CD4-positive, alpha-beta T cell (primary cell): ENCODE data around the gene KCNJ5. TPM values are rescaled to one million over a fixed set of nuclear protein-coding genes. Genes with fewer than 3 reads are reported as not detected.

Source experiments
- ATAC-seq: fragments of 200-7000 bp; cut with Tn5 transposase; one replicate; pipeline ENCODE4 v1.10.0; 2022; ENCODE audit warnings: mild to moderate bottlenecking; ENCODE audit not compliant: poor library complexity
- CTCF ChIA-PET: fragments of 350-600 bp; sonication (Branson Sonifier 250); formaldehyde crosslinking; loops from one replicate; lab custom pipeline; 2021; ENCODE audit warnings: antibody characterized with exemption, inconsistent platforms; lab: Charles Lee
- POLR2A ChIA-PET: fragments of 350-600 bp; sonication (Branson Sonifier 250); formaldehyde crosslinking; loops from one replicate; lab custom pipeline; 2021; ENCODE audit warnings: antibody characterized with exemption, inconsistent platforms; lab: Charles Lee
- DNase-seq, 14 experiments: peaks; one replicate each; pipeline ENCODE4 v3.0.0-alpha.2; 2013 to 2020; ENCODE audit warnings: mixed read lengths in 2 of 14
- H3K27ac ChIP-seq, 2 donors: one replicate each; pipeline versions ENCODE4 v1.5.1 to v1.7.0; 2013; ENCODE audit warnings: low read length in 2 of 2, low read depth in 1 of 2, mild to moderate bottlenecking in 1 of 2
- H3K27me3 ChIP-seq, 2 experiments: 1 replicate in 1 of 2; 2 replicates in 1 of 2; pipeline versions ENCODE4 v1.6.1 to v1.7.0; 2013; ENCODE audit warnings: low read length in 2 of 2, control low read depth in 1 of 2, mild to moderate bottlenecking in 1 of 2, moderate library complexity in 1 of 2; ENCODE audit not compliant: insufficient read depth in 2 of 2, control insufficient read depth in 1 of 2
- H3K36me3 ChIP-seq: one replicate; pipeline ENCODE4 v1.6.1; 2013; ENCODE audit warnings: low read length, control low read depth; ENCODE audit not compliant: insufficient read depth
- H3K4me1 ChIP-seq: one replicate; pipeline ENCODE4 v1.6.1; 2013; ENCODE audit warnings: low read length, control low read depth; ENCODE audit not compliant: insufficient read depth
- H3K4me3 ChIP-seq: one replicate; pipeline ENCODE4 v1.5.1; 2013; ENCODE audit warnings: mild to moderate bottlenecking, low read length, moderate library complexity
- H3K9me3 ChIP-seq, 2 experiments: 1 replicate in 1 of 2; 2 replicates in 1 of 2; pipeline versions ENCODE4 v1.6.1 to v1.7.0; 2013; ENCODE audit warnings: low read length in 2 of 2, mild to moderate bottlenecking in 2 of 2, control low read depth in 1 of 2, moderate library complexity in 1 of 2; ENCODE audit not compliant: control insufficient read depth in 1 of 2, insufficient read depth in 1 of 2
- H3K27ac Mint-ChIP-seq: one replicate; pipeline ENCODE4 v1.8.0; 2020; ENCODE audit warnings: mixed read lengths
- H3K27me3 Mint-ChIP-seq: one replicate; pipeline ENCODE4 v1.8.0; 2021; ENCODE audit warnings: mixed read lengths
- H3K36me3 Mint-ChIP-seq: one replicate; pipeline ENCODE4 v1.8.0; 2021; ENCODE audit warnings: low read depth, mixed read lengths
- H3K4me1 Mint-ChIP-seq: one replicate; pipeline ENCODE4 v1.8.0; 2021; ENCODE audit warnings: low read depth, mixed read lengths
- H3K4me3 Mint-ChIP-seq: one replicate; pipeline ENCODE4 v1.8.0; 2020; ENCODE audit warnings: mild to moderate bottlenecking, mixed read lengths
- H3K9me3 Mint-ChIP-seq: one replicate; pipeline ENCODE4 v1.8.0; 2020; ENCODE audit warnings: mixed read lengths
- intact Hi-C, 2 experiments: fragments of 100-400 bp; cut with DNase I in 1 of 2; cut with micrococcal nuclease in 1 of 2; formaldehyde crosslinking; loops; one replicate each; pipeline versions ENCODE4 v1.15.1 to v1.9.0; 2023 to 2025; cut with DNase I, micrococcal nuclease
- total RNA-seq, 174 experiments: library from RNA in 2 of 174; stranded (reverse) in 2 of 174; gene quantifications; one replicate each; pipeline ENCODE4 v1.2.3 and lab custom pipeline; 2021 to 2026
- TF ChIP-seq, protein P1 (sequence below): fragments of 200-600 bp; IDR thresholded peaks from one replicate; pipeline ENCODE4 v1.8.0; 2022; ENCODE audit warnings: antibody characterized with exemption, mild to moderate bottlenecking

KCNJ5 gene
- total RNA-seq, 2 experiments from 2014 or later: 0.05 TPM; not detected in 1

DNA sequence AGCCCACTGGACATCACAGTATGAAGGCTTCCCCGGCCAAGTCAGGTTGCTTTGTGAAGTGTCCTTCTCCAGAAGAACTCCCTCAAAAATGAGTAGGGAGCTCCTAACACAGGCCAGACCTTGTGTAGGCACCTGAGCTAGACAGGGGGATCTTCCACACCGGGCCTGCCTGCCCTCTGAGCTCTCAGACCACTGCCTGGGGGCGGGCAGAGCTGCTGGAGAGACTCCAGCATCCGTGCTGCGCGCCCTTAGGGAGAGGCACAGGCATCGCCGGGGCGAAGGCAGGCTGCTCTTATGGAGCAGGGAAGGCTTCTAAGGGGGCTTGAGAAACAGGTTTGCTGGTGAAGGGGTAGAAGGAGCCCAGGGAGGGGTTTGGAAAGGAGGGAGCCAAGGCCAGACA lies 4.4 kb downstream of the KCNJ5 start:
- intact Hi-C loops: no loop called here
- Histone ChIP-seq H3K27ac (no peak overlapping the region), H3K9me3 (peaks cover 0 to 7% of the 10 kb centered on the region in 2 experiments), H3K27me3 (peaks cover 12 to 23% of the 10 kb centered on the region in 2 experiments), H3K4me3 (no peak overlapping the region), H3K36me3 (no peaks in the 10 kb centered on the region), H3K4me1 (peaks cover 12% of the 10 kb centered on the region)
- no peak for DNase-seq
- ATAC-seq: no peak
- Mint-ChIP-seq H3K27me3 (peaks cover 34% of the 10 kb centered on the region), H3K27ac (no peak overlapping the region), H3K9me3 (no peaks in the 10 kb centered on the region), H3K4me1 (peaks cover 4% of the 10 kb centered on the region), H3K4me3 (no peak overlapping the region), H3K36me3 (no peaks in the 10 kb centered on the region)
- ChIA-PET POLR2A (no interaction called here), CTCF (interaction anchor here (1.3 kb wide), 1 partner anchor 11 kb away, joined by 3 read pairs; no protein-coding TSS in a partner anchor)
- TF ChIP-seq, protein P1, sequence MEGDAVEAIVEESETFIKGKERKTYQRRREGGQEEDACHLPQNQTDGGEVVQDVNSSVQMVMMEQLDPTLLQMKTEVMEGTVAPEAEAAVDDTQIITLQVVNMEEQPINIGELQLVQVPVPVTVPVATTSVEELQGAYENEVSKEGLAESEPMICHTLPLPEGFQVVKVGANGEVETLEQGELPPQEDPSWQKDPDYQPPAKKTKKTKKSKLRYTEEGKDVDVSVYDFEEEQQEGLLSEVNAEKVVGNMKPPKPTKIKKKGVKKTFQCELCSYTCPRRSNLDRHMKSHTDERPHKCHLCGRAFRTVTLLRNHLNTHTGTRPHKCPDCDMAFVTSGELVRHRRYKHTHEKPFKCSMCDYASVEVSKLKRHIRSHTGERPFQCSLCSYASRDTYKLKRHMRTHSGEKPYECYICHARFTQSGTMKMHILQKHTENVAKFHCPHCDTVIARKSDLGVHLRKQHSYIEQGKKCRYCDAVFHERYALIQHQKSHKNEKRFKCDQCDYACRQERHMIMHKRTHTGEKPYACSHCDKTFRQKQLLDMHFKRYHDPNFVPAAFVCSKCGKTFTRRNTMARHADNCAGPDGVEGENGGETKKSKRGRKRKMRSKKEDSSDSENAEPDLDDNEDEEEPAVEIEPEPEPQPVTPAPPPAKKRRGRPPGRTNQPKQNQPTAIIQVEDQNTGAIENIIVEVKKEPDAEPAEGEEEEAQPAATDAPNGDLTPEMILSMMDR: no peak

DNA sequence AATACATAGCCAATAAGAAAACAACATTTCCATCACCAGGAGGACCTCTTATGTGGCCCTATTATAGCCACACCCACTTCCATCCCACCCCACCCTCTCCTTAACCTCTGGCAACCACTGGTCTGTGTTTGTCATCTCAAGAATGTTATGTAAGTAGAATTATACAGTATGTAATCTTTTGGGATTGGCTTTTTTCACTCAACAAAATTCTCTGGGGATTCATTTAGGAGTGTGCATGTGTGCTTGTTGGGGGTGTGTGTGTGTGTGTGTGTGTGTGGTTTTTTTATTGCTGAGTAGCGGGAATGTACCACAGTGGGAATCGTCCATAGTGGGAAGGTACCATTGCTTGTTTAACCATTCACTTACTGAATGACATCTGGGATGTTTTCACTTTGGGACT lies 5.2 kb downstream of the KCNJ5 start:
- Mint-ChIP-seq H3K9me3 (no peaks in the 10 kb centered on the region), H3K36me3 (no peaks in the 10 kb centered on the region), H3K27ac (no peak overlapping the region), H3K27me3 (peaks cover 28% of the 10 kb centered on the region), H3K4me1 (no peaks in the 10 kb centered on the region), H3K4me3 (no peak overlapping the region)
- ChIA-PET POLR2A (no interaction called here), CTCF (no interaction called here)
- Histone ChIP-seq H3K27me3 (peaks cover 6 to 18% of the 10 kb centered on the region in 2 experiments), H3K27ac (no peak overlapping the region), H3K9me3 (peaks cover 0 to 4% of the 10 kb centered on the region in 2 experiments), H3K4me3 (no peak overlapping the region), H3K36me3 (no peaks in the 10 kb centered on the region), H3K4me1 (peaks cover 7% of the 10 kb centered on the region)
- TF ChIP-seq, protein P1: no peak
- intact Hi-C loops: no loop called here
- ATAC-seq: no peak
- DNase-seq: no peak

DNA sequence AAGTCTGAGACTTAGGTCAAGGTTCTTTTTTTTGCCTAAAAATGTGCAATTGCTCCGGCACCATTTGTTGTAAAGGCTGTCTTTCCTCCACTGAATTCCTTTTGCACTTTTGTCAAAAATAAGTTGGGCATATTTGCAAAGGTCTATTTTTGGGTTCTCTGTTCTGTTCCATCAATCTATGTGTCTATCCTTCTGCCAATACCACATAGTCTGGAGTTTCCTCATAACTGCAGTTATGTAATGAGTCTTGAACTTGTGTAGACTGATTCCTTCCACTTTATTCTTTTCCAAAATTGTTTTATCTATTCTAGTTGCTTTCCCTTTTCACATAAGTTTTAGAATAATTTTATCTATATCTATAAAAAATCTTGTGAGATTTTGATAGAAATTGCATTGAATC lies 6.7 kb downstream of the KCNJ5 start:
- ATAC-seq (no peak), DNase-seq (no peak)
- intact Hi-C loops: no loop called here
- Histone ChIP-seq H3K9me3 (no peaks in the 10 kb centered on the region), H3K27me3 (peaks cover 0 to 4% of the 10 kb centered on the region in 2 experiments), H3K4me1 (no peaks in the 10 kb centered on the region), H3K4me3 (no peak overlapping the region), H3K27ac (no peak overlapping the region), H3K36me3 (no peaks in the 10 kb centered on the region)
- H3K9me3 Mint-ChIP-seq: no peaks in the 10 kb centered on the region
- H3K4me3 Mint-ChIP-seq: no peak overlapping the region
- H3K36me3 Mint-ChIP-seq: no peaks in the 10 kb centered on the region
- H3K27me3 Mint-ChIP-seq: peaks cover 14% of the 10 kb centered on the region
- TF ChIP-seq, protein P1: no peak
- ChIA-PET POLR2A (no interaction called here), CTCF (no interaction called here)
- no peaks in the 10 kb centered on the region for H3K4me1 Mint-ChIP-seq
- H3K27ac Mint-ChIP-seq: no peak overlapping the region
